Measurements from ENCODE around the gene GTF2I.

GTF2I gene

GRCh38 chr7:74653686-74654181 lies 3.8 kb upstream of the GTF2I start:
- DNase-seq (ENCODE audit: low read depth): no peak
- no peak overlapping the region for H3K4me3 ChIP-seq (ENCODE audit: low read depth, low read length)
- TF ChIP-seq CTCF (IDR thresholded peaks at IDR 0.05; ENCODE audit: insufficient read depth, low read depth, low read length, missing control alignments): no peak

GRCh38 chr7:74654811-74655210 lies 2.7 kb upstream of the GTF2I start:
- H3K4me3 ChIP-seq (ENCODE audit: low read depth, low read length): no peak overlapping the region
- no peak for DNase-seq (ENCODE audit: low read depth)
- no peak for TF ChIP-seq CTCF (IDR thresholded peaks at IDR 0.05; ENCODE audit: insufficient read depth, low read depth, low read length, missing control alignments)

- H3K4me3 ChIP-seq (ENCODE audit: low read depth, low read length): no peak overlapping the region
These were observed 2.2 kb upstream of the GTF2I start for GRCh38 chr7:74655324-74655723.

GRCh38 chr7:74655768-74656440 lies 1.6 kb upstream of the GTF2I start:
- H3K4me3 ChIP-seq (ENCODE audit: low read depth, low read length): peak overlapping the region; percentile 67
- no peak for DNase-seq (ENCODE audit: low read depth)
- no peak for TF ChIP-seq CTCF (IDR thresholded peaks at IDR 0.05; ENCODE audit: insufficient read depth, low read depth, low read length, missing control alignments)

More at GRCh38 chr7:74655324-74655723, 2.2 kb upstream of the GTF2I start:
- DNase-seq (ENCODE audit: low read depth): no peak
- TF ChIP-seq CTCF (IDR thresholded peaks at IDR 0.05; ENCODE audit: insufficient read depth, low read depth, low read length, missing control alignments): no peak

GRCh38 chr7:74656441-74656836 lies 1.1 kb upstream of the GTF2I start:
- H3K4me3 ChIP-seq (ENCODE audit: low read depth, low read length): peak overlapping the region; percentile 67
- peak; percentile 10 for TF ChIP-seq CTCF (IDR thresholded peaks at IDR 0.05; ENCODE audit: insufficient read depth, low read depth, low read length, missing control alignments)
- DNase-seq (ENCODE audit: low read depth): peak; percentile 71

GRCh38 chr7:74656837-74657691 lies 454 bp upstream of the GTF2I start:
- TF ChIP-seq CTCF (IDR thresholded peaks at IDR 0.05; ENCODE audit: insufficient read depth, low read depth, low read length, missing control alignments): peak; percentile 2
- H3K4me3 ChIP-seq (ENCODE audit: low read depth, low read length): peak overlapping the region; percentile 67
- peak; percentile 100 for DNase-seq (ENCODE audit: low read depth)
